ENCODE measurements around the gene CEP43. TPM values are rescaled to one million over a fixed set of nuclear protein-coding genes. Genes with fewer than 3 reads are reported as not detected.

CEP43 gene
- total RNA-seq, 4 donors from 2014 or later, result 4.4 to 8.3 (median 5.9) TPM

DNA sequence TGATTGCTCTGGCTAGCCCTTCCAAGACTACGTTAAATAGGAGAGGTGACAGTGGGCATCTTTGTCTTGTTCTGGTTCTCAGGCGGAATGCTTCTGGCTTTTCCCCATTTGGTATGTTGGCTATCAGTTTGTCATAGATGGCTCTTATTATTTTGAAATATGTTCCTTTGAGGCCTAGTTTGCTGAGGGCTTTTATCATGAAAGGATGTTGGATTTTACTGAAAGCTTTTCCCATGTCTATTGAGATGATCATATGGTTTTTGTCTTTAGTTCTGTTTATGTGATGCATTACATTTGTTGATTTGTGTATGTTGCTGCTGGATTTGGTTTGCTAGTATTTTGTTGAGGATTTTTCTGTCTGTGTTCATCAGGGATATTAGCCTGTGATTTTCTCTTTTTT is 32.9 kb upstream of the CEP43 start:
- no peak overlapping the region for H3K27ac ChIP-seq
- H3K4me3 ChIP-seq, result no peak overlapping the region
- no peaks in the 10 kb centered on the region for H3K36me3 ChIP-seq
- H3K27me3 ChIP-seq, result no peaks in the 10 kb centered on the region
- H3K9me3 ChIP-seq, result no peaks in the 10 kb centered on the region
- TF ChIP-seq POLR2A (IDR thresholded peaks at IDR 0.05) (no peak), CTCF (IDR thresholded peaks at IDR 0.05 in 4 of 5, conservative IDR thresholded peaks at IDR 0.05 in 1 of 5) (no peak)
- no peaks in the 10 kb centered on the region for H3K4me1 ChIP-seq
- ATAC-seq (no peak), DNase-seq (no peak)
- intact Hi-C loops (cut with DNase I; ENCODE audit: low total_unique reads) (no loop called here), in situ Hi-C loops (cut with MboI; ENCODE audit: low sequenced_read_pairs in 4 of 4) (no loop called here)

GRCh38 chr6:166969390-166970002 is 29.7 kb upstream of the CEP43 start:
- no peak for TF ChIP-seq POLR2A (IDR thresholded peaks at IDR 0.05)
- ATAC-seq (no peak), DNase-seq (no peak)
- intact Hi-C loops (cut with DNase I; ENCODE audit: low total_unique reads), result no loop called here
- Histone ChIP-seq H3K4me1 (no peaks in the 10 kb centered on the region), H3K27me3 (no peaks in the 10 kb centered on the region), H3K27ac (no peak overlapping the region), H3K36me3 (no peaks in the 10 kb centered on the region), H3K4me3 (no peak overlapping the region), H3K9me3 (no peaks in the 10 kb centered on the region)
- in situ Hi-C loops (cut with MboI; ENCODE audit: low sequenced_read_pairs in 4 of 4), result no loop called here

- Histone ChIP-seq H3K27ac (no peak overlapping the region), H3K36me3 (no peaks in the 10 kb centered on the region), H3K9me3 (no peaks in the 10 kb centered on the region), H3K27me3 (no peaks in the 10 kb centered on the region), H3K4me3 (no peak overlapping the region), H3K4me1 (no peaks in the 10 kb centered on the region)
- no peak for ATAC-seq
- DNase-seq, result no peak
- TF ChIP-seq POLR2A (IDR thresholded peaks at IDR 0.05) (no peak), CTCF (IDR thresholded peaks at IDR 0.05 in 4 of 5, conservative IDR thresholded peaks at IDR 0.05 in 1 of 5) (no peak)
- intact Hi-C loops (cut with DNase I; ENCODE audit: low total_unique reads), result no loop called here
- in situ Hi-C loops (cut with MboI; ENCODE audit: low sequenced_read_pairs in 4 of 4), result no loop called here
Measured at GRCh38 chr6:166970091-166970490, 29.1 kb upstream of the CEP43 start.

DNA sequence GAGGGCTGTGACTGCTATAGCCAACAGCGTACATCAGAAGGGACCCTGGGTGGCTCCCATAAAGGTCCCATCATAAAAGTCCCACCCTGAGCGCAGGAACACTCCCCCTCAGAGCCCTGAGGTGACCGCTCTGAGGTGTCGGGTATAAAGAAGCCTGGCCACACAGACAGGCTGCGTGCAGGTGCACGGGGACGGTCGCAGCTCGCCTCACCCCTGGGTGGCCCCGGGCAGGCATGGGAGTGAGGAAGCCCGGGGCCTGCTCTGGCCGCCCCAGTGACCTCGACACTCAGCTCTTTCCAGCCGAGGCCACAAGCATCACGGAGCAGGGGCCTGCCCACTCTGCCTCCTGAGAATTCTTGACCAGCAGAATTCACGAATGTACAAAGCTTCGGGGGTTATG is 28.4 kb upstream of the CEP43 start:
- TF ChIP-seq POLR2A (IDR thresholded peaks at IDR 0.05) (no peak), CTCF (IDR thresholded peaks at IDR 0.05 in 4 of 5, conservative IDR thresholded peaks at IDR 0.05 in 1 of 5) (no peak)
- Histone ChIP-seq H3K4me1 (no peaks in the 10 kb centered on the region), H3K27ac (no peak overlapping the region), H3K27me3 (no peaks in the 10 kb centered on the region), H3K9me3 (no peaks in the 10 kb centered on the region), H3K4me3 (no peak overlapping the region), H3K36me3 (no peaks in the 10 kb centered on the region)
- DNase-seq, result no peak
- intact Hi-C loops (cut with DNase I; ENCODE audit: low total_unique reads), result no loop called here
- in situ Hi-C loops (cut with MboI; ENCODE audit: low sequenced_read_pairs in 4 of 4), result no loop called here
- ATAC-seq, result no peak

DNA sequence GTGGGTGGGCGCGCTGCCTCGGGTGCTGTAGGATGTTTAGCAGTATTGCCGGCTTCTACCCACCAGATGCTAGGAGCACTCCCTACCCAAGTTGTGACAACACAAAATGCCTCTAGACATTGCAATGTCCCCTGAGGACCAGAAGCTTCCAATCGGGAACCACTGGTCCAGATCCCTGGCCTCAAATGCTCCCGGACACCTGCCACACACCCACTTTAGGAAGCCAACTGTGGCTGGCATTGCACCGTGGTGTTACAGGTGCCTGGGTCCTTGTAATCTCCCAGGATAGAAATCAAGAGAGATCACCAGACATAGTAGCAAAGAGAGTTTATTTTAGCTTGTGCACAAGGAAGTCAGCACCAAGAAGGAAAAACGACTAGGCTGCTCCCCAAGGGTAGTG is 27.9 kb upstream of the CEP43 start:
- DNase-seq (no peak), ATAC-seq (no peak)
- Histone ChIP-seq H3K27ac (no peak overlapping the region), H3K27me3 (no peaks in the 10 kb centered on the region), H3K4me1 (no peaks in the 10 kb centered on the region), H3K9me3 (no peaks in the 10 kb centered on the region), H3K4me3 (no peak overlapping the region), H3K36me3 (no peaks in the 10 kb centered on the region)
- in situ Hi-C loops (cut with MboI; ENCODE audit: low sequenced_read_pairs in 4 of 4) (no loop called here), intact Hi-C loops (cut with DNase I; ENCODE audit: low total_unique reads) (no loop called here)
- TF ChIP-seq CTCF (IDR thresholded peaks at IDR 0.05 in 4 of 5, conservative IDR thresholded peaks at IDR 0.05 in 1 of 5) (no peak), POLR2A (IDR thresholded peaks at IDR 0.05) (no peak)
